HEK293 (cell line): ENCODE measurements around the gene IL15RA.

Source experiments
- CTCF ChIA-PET: fragments of 350-600 bp; formaldehyde crosslinking; extraction: SDS; loops from one replicate; lab custom pipeline; 2021; ENCODE audit warnings: antibody characterized with exemption; lab: Yijun Ruan, JAX
- POLR2A ChIA-PET: fragments of 300-600 bp; formaldehyde crosslinking; extraction: SDS; loops from one replicate; lab custom pipeline; 2020; ENCODE audit warnings: antibody characterized with exemption, inconsistent platforms; lab: Yijun Ruan, JAX
- H3K27ac ChIP-seq: fragments of 200-500 bp; sonication (Bioruptor generic); 2 replicates; pipeline ENCODE4 v1.5.1; 2014; ENCODE audit warnings: low read depth, low read length, control low read depth, inconsistent platforms; ENCODE audit errors: extremely low read depth
- H3K36me3 ChIP-seq, 2 experiments: fragments of 200-500 bp in 1 of 2; sonication (Bioruptor generic) in 1 of 2; 1 replicate in 1 of 2; 2 replicates in 1 of 2; pipeline ENCODE4 v1.5.1; 2014 to 2017; ENCODE audit warnings: inconsistent platforms in 2 of 2, low read length in 2 of 2; ENCODE audit not compliant: control insufficient read depth in 2 of 2, insufficient read depth in 1 of 2
- H3K4me1 ChIP-seq: fragments of 200-500 bp; sonication (Bioruptor generic); 2 replicates; pipeline ENCODE4 v1.5.1; 2014; ENCODE audit warnings: mild to moderate bottlenecking, low read length, inconsistent platforms; ENCODE audit not compliant: control insufficient read depth, insufficient read depth
- H3K4me3 ChIP-seq: 2 replicates; pipeline ENCODE4 v1.5.1; 2011; ENCODE audit warnings: low read depth, mild to moderate bottlenecking, control low read depth, low read length, moderate library complexity
- H3K9me3 ChIP-seq: fragments of 200-500 bp; sonication (Bioruptor generic); 2 replicates; pipeline ENCODE4 v1.5.1; 2014; ENCODE audit warnings: low read depth, low read length, inconsistent platforms; ENCODE audit not compliant: control insufficient read depth, insufficient read depth
- BCL6B ChIP-seq: fragments of 450-650 bp; formaldehyde crosslinking; IDR thresholded peaks from 2 replicates; pipeline ENCODE4 v1.5.1; 2017; ENCODE audit warnings: missing biosample characterization, missing genetic modification characterization
- EGR2 ChIP-seq: fragments of 450-650 bp; formaldehyde crosslinking; IDR thresholded peaks from 2 replicates; pipeline ENCODE4 v1.5.1; 2016; ENCODE audit warnings: low read depth, missing biosample characterization, missing genetic modification characterization
- HOXA7 ChIP-seq: sonication (generic); formaldehyde crosslinking; IDR thresholded peaks from 2 replicates; pipeline ENCODE4 v1.8.1; 2022; ENCODE audit warnings: missing genetic modification reagents, borderline replicate concordance
- PATZ1 ChIP-seq: fragments of 450-650 bp; formaldehyde crosslinking; IDR thresholded peaks from 2 replicates; pipeline ENCODE4 v1.5.1; 2016; ENCODE audit warnings: missing biosample characterization, missing genetic modification characterization
- PBX3 ChIP-seq: sonication (generic); formaldehyde crosslinking; IDR thresholded peaks from 2 replicates; pipeline ENCODE4 v1.8.1; 2022; ENCODE audit warnings: mild to moderate bottlenecking, moderate library complexity, missing genetic modification reagents
- PRDM6 ChIP-seq: fragments of 450-650 bp; formaldehyde crosslinking; IDR thresholded peaks from 2 replicates; pipeline ENCODE4 v1.5.1; 2017; ENCODE audit warnings: missing biosample characterization, missing genetic modification characterization
- SP2 ChIP-seq: fragments of 450-650 bp; formaldehyde crosslinking; IDR thresholded peaks from 2 replicates; pipeline ENCODE4 v1.5.1; 2016; ENCODE audit warnings: missing biosample characterization, missing genetic modification characterization
- ZBTB44 ChIP-seq: fragments of 450-650 bp; IDR thresholded peaks from 2 replicates; pipeline ENCODE4 v1.5.1; 2018; ENCODE audit warnings: missing biosample characterization, mild to moderate bottlenecking, missing genetic modification characterization
- ZBTB7A ChIP-seq: fragments of 450-650 bp; formaldehyde crosslinking; IDR thresholded peaks from 2 replicates; pipeline ENCODE4 v1.5.1; 2016; ENCODE audit warnings: low read depth, missing biosample characterization, missing genetic modification characterization
- ZNF10 ChIP-seq: fragments of 450-650 bp; formaldehyde crosslinking; IDR thresholded peaks from 2 replicates; pipeline ENCODE4 v1.5.1; 2017; ENCODE audit warnings: missing biosample characterization, missing genetic modification characterization
- ZNF148 ChIP-seq: fragments of 450-650 bp; formaldehyde crosslinking; IDR thresholded peaks from 2 replicates; pipeline ENCODE4 v1.5.0; 2017; ENCODE audit warnings: missing biosample characterization, missing genetic modification characterization, borderline replicate concordance
- ZNF311 ChIP-seq: fragments of 450-650 bp; formaldehyde crosslinking; IDR thresholded peaks from 2 replicates; pipeline ENCODE4 v1.5.1; 2017; ENCODE audit warnings: missing biosample characterization, missing genetic modification characterization, borderline replicate concordance
- ZNF433 ChIP-seq: fragments of 450-650 bp; formaldehyde crosslinking; IDR thresholded peaks from 2 replicates; pipeline ENCODE4 v1.5.1; 2016; ENCODE audit warnings: missing biosample characterization, missing genetic modification characterization, low read depth
- ZNF501 ChIP-seq: fragments of 450-650 bp; formaldehyde crosslinking; IDR thresholded peaks from 2 replicates; pipeline ENCODE4 v1.5.1; 2016; ENCODE audit warnings: missing biosample characterization, missing genetic modification characterization
- ZNF560 ChIP-seq: fragments of 450-650 bp; formaldehyde crosslinking; IDR thresholded peaks from 2 replicates; pipeline ENCODE4 v1.5.1; 2017; ENCODE audit warnings: missing biosample characterization, missing genetic modification characterization, borderline replicate concordance
- ZNF580 ChIP-seq: fragments of 450-650 bp; formaldehyde crosslinking; IDR thresholded peaks from 2 replicates; pipeline ENCODE4 v1.5.1; 2016; ENCODE audit warnings: missing biosample characterization, missing genetic modification characterization
- ZNF610 ChIP-seq: fragments of 450-650 bp; formaldehyde crosslinking; IDR thresholded peaks from 2 replicates; pipeline ENCODE4 v1.5.1; 2016; ENCODE audit warnings: missing biosample characterization, missing genetic modification characterization, borderline replicate concordance
- ZNF623 ChIP-seq: fragments of 450-650 bp; formaldehyde crosslinking; IDR thresholded peaks from 2 replicates; pipeline ENCODE4 v1.5.1; 2016; ENCODE audit warnings: missing biosample characterization, missing genetic modification characterization
- ZNF626 ChIP-seq: fragments of 450-650 bp; sonication (Bioruptor Pico); formaldehyde crosslinking; IDR thresholded peaks from 2 replicates; pipeline ENCODE4 v1.5.1; 2018; ENCODE audit warnings: missing biosample characterization, missing genetic modification characterization, inconsistent platforms
- ZNF629 ChIP-seq: fragments of 450-650 bp; formaldehyde crosslinking; IDR thresholded peaks from 2 replicates; pipeline ENCODE4 v1.5.1; 2017; ENCODE audit warnings: missing biosample characterization, missing genetic modification characterization
- ZNF654 ChIP-seq: fragments of 450-650 bp; formaldehyde crosslinking; IDR thresholded peaks from 2 replicates; pipeline ENCODE4 v1.5.1; 2016; ENCODE audit warnings: low read depth, missing biosample characterization, missing genetic modification characterization
- ZNF704 ChIP-seq: fragments of 450-650 bp; formaldehyde crosslinking; IDR thresholded peaks from 2 replicates; pipeline ENCODE4 v1.5.1; 2016; ENCODE audit warnings: missing biosample characterization, missing genetic modification characterization
- ZSCAN5A ChIP-seq: fragments of 450-650 bp; formaldehyde crosslinking; IDR thresholded peaks from 2 replicates; pipeline ENCODE4 v1.5.1; 2016; ENCODE audit warnings: missing biosample characterization, missing genetic modification characterization

Gene IL15RA

GRCh38 chr10:6024334-6024682 is 47.0 kb upstream of the IL15RA start (continued):
- TF ChIP-seq ZNF148 (tag by site-specific recombination), result no peak
- no peak for TF ChIP-seq ZNF10
- no peak for TF ChIP-seq ZNF654
- no peak for TF ChIP-seq PRDM6 (tag by site-specific recombination)
- TF ChIP-seq ZNF560, result no peak
- no peak for TF ChIP-seq ZNF626 (tag by site-specific recombination)
- no peak for TF ChIP-seq BCL6B (tag by site-specific recombination)
- no peak for TF ChIP-seq ZBTB7A (tag by site-specific recombination)
- no peak for TF ChIP-seq ZNF580 (tag by site-specific recombination)

- CTCF ChIA-PET, result interaction anchor here (0.6 to 3.1 kb wide), 3 partner anchors 10 to 378 kb away, joined by 3 to 13 read pairs (median 3); no protein-coding TSS in a partner anchor
- H3K36me3 ChIP-seq, result no peaks in the 10 kb centered on the region
- no peak for TF ChIP-seq ZNF311 (tag by site-specific recombination)
- TF ChIP-seq PBX3 (CRISPR knock-in tag), result no peak
- TF ChIP-seq ZNF623 (tag by site-specific recombination), result no peak
- no peak for TF ChIP-seq SP2
- TF ChIP-seq ZSCAN5A, result no peak
- TF ChIP-seq HOXA7 (CRISPR knock-in tag), result no peak
- no peak for TF ChIP-seq ZBTB44
- no peak for TF ChIP-seq EGR2 (tag by site-specific recombination)
- no peak for TF ChIP-seq PATZ1 (tag by site-specific recombination)
- TF ChIP-seq ZNF610, result no peak
- no peak for TF ChIP-seq ZNF629 (tag by site-specific recombination)
- no peak for TF ChIP-seq ZNF501
- TF ChIP-seq ZNF704 (tag by site-specific recombination), result no peak
- TF ChIP-seq ZNF433 (tag by site-specific recombination), result no peak
Observed at GRCh38 chr10:6023661-6024333, 46.5 kb upstream of the IL15RA start.

More at GRCh38 chr10:6023661-6024333, 46.5 kb upstream of the IL15RA start:
- Histone ChIP-seq H3K27ac (no peak overlapping the region), H3K4me3 (no peak overlapping the region), H3K4me1 (no peaks in the 10 kb centered on the region), H3K9me3 (no peaks in the 10 kb centered on the region)
- POLR2A ChIA-PET, result no interaction called here
